Fibroblast of lung (primary cell): ENCODE measurements around the gene TEX50.

Source experiments
- CTCF ChIP-seq, 2 donors: IDR thresholded peaks in 1 of 2; conservative IDR thresholded peaks in 1 of 2; 1 replicate in 1 of 2; 2 replicates in 1 of 2; pipeline ENCODE4 v1.5.1; 2011 to 2012; ENCODE audit warnings: low read length in 2 of 2, control low read depth in 1 of 2, inconsistent platforms in 1 of 2, low read depth in 1 of 2, mild to moderate bottlenecking in 1 of 2
- EZH2 ChIP-seq: IDR thresholded peaks from 2 replicates; pipeline ENCODE4 v1.5.1; 2012; ENCODE audit warnings: low read length, control low read depth, mild to moderate bottlenecking; ENCODE audit errors: missing control alignments

- TF ChIP-seq EZH2 (no peak), CTCF (conservative IDR thresholded peaks at IDR 0.05 in 1 of 2, IDR thresholded peaks at IDR 0.05 in 1 of 2; ENCODE audit: low read depth in 1 of 2, low read length in 2 of 2) (no peak)
These were observed at the start of gene TEX50 for GRCh38 chr1:173635116-173635515.
